ENCODE measurements around the gene NLGN1.

- 0 out of 6 replicates have a peak, but pooled peaks of 1 of the 3 experiments have one; percentile 22 for TF ChIP-seq CTCF (IDR thresholded peaks at IDR 0.05 in 2 of 3, conservative IDR thresholded peaks at IDR 0.05 in 1 of 3; ENCODE audit: insufficient read depth in 2 of 3, low read depth in 1 of 3, low read length in 3 of 3)
- TF ChIP-seq EGR1 (conservative IDR thresholded peaks at IDR 0.05): no peak
- no peak for TF ChIP-seq NR2C2 (CRISPR knock-in tag; IDR thresholded peaks at IDR 0.05)
- no peak for TF ChIP-seq NR2C2 (tag; IDR thresholded peaks at IDR 0.05)
- TF ChIP-seq ZNF23 (CRISPR knock-in tag; IDR thresholded peaks at IDR 0.05): no peak
- TF ChIP-seq ZNF436 (CRISPR knock-in tag; IDR thresholded peaks at IDR 0.05): no peak
- TF ChIP-seq SP1 (CRISPR knock-in tag; IDR thresholded peaks at IDR 0.05): no peak
These were observed 186.7 kb downstream of the NLGN1 start for GRCh38 chr3:173584093-173584837.
